NCI-H2171 treated with DMSO at 0.1 percent for 48 hours (cell line): ENCODE data around the gene CCDC187.
A peak's percentile ranks its signal among the peaks of the same experiment; 100 is the strongest.
"Not testable (repeated sequence)": the region's sequence is repeated elsewhere in the genome, so short reads cannot be mapped to it uniquely, and the experiment has no call there.

Experiments
- DNase-seq: peaks from one replicate; lab custom pipeline; 2025; lab: John Stamatoyannopoulos, UW

The CCDC187 gene

DNA sequence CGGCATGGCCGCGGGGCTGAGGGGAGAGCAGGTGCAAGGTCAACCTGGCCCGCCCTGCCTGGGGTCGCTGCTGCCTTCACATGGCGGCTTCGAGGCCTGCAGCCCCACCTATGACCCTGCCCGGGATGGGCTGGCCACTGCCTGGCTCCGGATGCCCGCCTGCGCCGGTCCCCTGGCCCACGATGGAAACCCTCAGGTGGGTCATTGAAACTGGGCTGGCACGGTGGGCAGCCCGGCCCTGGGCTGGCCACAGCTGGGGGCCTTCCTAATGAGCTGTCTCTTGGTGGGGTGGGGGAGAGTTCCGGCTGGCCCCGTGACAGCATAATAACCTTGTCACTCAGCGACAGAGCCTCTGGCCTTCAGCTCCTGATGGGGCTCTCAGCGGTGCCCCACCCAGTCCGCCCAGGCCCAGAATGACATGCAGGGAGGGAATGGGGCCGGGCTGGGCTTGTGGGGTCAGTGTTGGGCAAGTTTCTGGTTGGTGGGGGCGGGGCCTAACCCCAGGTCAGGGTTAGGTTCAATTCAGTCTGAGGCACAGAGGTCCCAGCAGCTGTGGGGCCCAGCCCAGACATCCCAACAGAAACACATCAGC lies at the start of gene CCDC187:
Gene CCDC187 (minus strand): TSS at position 270 of the 592 bp plus-strand sequence. CDS start 264 bp downstream, at position 6.
- no peak for DNase-seq

GRCh38 chr9:136353088-136353487 lies 49.2 kb upstream of the CCDC187 start:
- no peak for DNase-seq

DNA sequence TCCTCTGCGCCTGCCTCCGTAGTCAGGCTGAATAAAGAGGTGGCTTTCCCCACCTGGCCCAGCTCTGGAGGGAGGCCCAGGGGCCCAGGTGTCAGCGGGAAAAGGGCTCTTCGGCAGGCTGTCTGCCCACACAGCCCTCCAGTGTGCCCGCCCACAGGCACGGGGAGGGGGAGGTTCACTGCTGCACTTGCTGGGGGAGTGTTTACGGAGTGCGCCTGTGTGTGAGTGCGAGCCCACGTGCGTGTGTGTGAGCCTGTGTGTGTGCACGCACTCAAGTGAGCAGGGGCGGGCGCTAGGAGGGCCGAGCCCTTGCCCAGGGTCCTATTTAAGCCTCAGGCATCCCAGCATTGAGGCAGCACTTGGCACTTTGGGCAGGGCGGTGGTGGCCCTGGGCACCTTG lies 48.8 kb upstream of the CCDC187 start:
- DNase-seq, result peak; percentile 24

- not testable (repeated sequence) for DNase-seq
Measured at GRCh38 chr9:136351868-136352267, 48.0 kb upstream of the CCDC187 start.

- no peak for DNase-seq
Measured at GRCh38 chr9:136351252-136351800, 47.4 kb upstream of the CCDC187 start.

DNA sequence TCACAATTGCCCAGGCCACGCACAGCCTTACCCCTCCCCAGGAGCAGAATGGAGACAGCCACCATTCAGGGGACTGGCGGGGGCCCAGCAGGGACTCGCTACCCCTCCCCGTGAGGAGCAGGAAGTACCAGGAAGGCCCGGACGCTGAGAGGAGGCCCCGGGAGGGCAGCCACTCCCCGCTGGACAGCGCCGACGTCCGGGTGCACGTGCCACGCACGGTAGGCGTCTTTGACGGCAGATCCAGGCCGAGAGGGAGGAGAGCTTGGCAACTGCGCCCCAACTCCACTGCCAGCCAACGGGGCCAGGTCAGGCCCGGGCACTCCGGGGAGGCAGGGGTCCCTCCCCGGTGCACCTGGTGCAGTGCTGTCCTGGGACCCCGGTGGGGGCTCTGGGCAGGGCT lies 45.7 kb upstream of the CCDC187 start:
- no peak for DNase-seq

GRCh38 chr9:136348691-136349090 lies 44.8 kb upstream of the CCDC187 start:
- DNase-seq, result no peak

- no peak for DNase-seq
Measured at GRCh38 chr9:136347472-136348256, 43.8 kb upstream of the CCDC187 start.

GRCh38 chr9:136346927-136347465 lies 43.1 kb upstream of the CCDC187 start:
- DNase-seq, result no peak

DNA sequence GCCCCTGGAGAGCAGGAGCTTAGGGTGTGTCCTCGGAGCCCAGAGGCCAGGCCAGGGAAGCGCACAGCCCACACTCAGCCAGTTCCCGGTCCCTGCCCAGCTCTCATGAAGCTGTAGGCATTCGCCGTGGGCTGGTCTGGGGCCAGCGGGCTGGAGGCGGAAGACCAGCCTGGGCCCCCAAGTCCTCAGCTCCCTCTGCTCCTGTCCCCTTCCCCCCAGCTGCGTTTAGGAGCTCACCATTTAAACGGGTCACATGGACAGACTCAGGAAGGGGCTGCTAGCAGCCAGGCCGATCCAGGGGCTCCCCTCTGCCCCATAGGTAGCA lies 42.2 kb upstream of the CCDC187 start:
- no peak for DNase-seq

DNA sequence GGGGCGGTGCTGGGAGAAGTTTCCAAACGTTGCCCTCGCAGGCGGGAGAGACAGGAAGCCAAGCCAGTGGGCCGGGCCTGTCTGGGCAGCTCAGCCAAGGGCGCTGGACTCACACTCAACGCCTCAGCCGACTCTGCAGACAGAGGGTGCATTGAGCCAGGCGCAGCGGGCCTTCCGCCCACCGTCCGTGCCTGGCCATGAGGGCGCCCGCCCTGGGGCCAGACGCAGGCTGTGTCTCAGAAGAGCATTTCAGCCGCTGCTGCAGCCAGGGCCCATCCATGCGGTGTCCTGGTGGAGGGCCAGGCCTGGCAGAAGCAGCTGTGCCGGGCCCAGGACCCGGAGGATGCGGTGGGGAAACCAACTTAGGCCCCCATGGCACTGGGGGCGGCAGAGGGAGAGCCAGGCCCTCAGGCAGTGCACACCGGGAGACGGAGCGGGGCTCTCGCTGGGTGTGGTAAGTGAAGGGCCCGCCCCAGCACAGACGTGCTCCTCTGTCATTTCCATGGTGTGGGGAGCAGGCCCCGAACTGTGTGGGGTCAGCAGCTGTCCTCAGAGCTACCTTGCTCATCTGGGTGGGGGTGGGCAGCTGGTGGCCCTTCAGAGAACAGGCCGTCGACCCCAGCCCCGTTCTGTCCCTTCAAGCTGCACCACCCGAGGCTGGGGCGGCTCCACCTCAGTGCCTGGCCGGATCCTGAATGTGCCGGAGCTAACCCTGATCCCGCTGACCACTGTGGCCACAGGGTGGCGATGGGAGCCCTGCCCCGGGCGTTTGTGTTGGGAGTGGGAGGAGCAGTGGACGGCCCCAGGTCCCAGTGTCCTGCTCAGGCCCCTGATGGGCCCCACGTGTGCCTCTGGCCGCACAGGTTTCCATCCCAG lies 41.6 kb upstream of the CCDC187 start:
- DNase-seq, result no peak

DNA sequence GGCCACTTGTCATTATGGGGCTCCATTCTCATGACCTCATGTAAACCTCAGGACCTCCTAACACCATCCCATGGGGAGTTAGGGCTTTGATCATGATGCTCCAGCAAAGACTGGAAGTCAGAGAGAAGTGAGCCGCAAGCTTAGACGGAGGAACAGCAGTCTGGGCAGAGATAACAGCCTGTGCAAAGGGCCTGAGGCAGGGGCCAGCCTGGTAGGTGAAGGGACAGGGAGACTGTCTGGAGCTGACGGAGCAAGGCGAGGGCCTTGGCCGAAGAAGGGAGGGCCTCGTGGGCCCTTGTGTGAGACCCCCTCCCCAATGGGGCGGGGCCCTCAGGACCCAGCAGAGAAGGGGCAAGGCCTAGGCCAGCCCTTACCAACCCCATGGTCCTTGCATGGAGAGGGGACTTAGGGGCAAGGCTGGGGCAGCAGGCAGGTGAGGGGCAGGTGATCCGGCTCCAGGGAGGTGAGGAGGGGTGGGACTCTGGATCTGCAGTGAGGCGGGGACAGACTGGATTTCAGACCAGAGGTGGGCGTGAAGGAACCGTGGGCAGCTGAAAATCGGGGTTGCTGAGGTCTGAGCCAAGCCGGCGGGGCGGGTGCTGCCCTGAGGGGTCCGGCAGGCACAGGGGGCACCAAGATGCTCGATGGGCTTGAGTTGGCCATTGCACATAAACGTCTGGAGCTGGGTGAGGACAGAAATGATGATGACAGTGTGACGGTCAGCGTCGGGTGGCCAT lies 40.8 kb upstream of the CCDC187 start:
- DNase-seq, result no peak

- no peak for DNase-seq
Measured at GRCh38 chr9:136343884-136344269, 40.0 kb upstream of the CCDC187 start.

GRCh38 chr9:136343121-136343883 lies 39.4 kb upstream of the CCDC187 start:
- DNase-seq, result no peak

GRCh38 chr9:136342181-136343120 lies 38.6 kb upstream of the CCDC187 start:
- no peak for DNase-seq

DNA sequence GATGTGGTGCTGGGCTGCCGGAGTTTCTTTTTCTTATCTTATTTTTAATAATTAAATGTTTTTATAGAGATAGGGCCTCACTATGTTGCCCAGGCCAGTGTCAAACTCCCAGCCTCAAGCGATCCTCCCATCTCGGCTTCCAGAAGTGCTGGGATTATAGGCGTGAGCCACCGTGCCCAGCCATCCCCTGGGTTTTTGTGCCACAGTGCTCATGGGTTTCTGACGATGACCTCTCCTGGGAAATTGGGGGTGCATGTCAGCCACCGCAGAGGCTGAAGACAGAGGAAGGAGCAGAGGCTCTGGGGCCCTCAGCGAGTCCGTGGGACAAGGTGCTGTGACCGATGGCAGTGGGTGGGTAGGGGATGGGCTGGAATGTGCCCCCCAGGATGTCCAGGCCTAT lies 37.9 kb upstream of the CCDC187 start:
- DNase-seq, result no peak

GRCh38 chr9:136341042-136341655 lies 37.3 kb upstream of the CCDC187 start:
- DNase-seq, result no peak

DNA sequence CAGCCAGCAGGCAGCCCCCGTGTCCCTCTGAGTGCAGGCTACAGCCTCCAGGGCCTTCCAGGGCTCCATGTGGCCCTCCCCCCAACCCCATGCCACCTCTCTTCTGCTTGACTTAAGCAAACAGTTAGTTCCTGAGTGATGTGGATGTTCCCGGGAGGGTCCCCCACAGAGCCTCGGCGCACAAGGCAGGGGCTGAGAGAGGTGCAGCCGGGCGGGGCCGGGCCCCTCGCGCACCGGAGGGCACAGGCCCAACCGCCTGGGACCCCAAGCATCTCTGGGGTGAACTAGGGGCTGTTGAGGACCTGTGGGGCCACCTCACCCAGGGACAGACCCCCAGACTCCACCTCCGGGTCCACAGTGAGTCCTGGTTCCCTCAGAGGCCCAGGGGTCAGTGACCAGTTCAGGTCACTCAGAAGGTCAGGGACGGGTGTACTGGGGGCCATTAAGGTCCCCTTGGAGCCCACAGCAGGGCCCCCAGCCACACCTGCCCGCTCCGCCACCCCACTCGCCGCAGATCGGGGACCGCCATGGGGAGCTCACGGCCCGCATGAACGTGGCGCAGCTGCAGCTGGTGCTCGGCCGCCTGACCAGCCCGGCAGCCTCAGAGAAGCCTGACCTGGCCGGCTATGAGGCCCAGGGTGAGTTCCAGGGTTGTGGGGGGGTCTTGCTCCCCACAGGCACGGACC lies 36.6 kb upstream of the CCDC187 start:
- no peak for DNase-seq

DNA sequence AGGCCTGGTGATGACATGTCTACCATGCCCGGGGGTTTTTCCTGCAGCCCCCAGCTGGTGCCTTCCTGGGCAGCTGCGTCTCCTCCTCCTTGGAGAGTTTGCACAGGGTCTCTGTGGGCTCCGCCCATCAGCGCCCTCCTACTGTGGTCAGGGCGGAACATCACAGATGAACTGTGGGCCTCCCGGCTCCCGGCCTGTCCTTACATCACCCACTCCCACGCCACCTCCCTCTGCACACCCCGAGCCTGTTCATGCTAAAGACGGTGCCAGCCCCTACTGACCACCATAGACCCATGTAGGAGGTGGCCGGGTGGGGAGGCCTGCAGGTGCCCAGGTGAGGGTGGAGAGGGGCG lies 36.0 kb upstream of the CCDC187 start:
- no peak for DNase-seq
